GM23248 (cell line): ENCODE measurements around the gene APBA1. TPM values are rescaled to one million over a fixed set of nuclear protein-coding genes. Genes with fewer than 3 reads are reported as not detected.

Experiments
- DNase-seq: peaks from one replicate; pipeline ENCODE4 v3.0.0-alpha.2; 2015
- H2AFZ ChIP-seq: fragments of 200-600 bp; sonication (generic); 2 replicates; pipeline ENCODE4 v1.6.1; 2016; ENCODE audit warnings: antibody characterized with exemption
- H3F3A ChIP-seq: fragments of 200-600 bp; sonication (generic); 2 replicates; pipeline ENCODE4 v1.6.1; 2016; ENCODE audit warnings: mild to moderate bottlenecking, antibody characterized with exemption, mixed run types; ENCODE audit not compliant: insufficient read depth
- H3K27ac ChIP-seq: fragments of 200-600 bp; sonication (generic); 2 replicates; pipeline ENCODE4 v1.5.1; 2016; ENCODE audit warnings: mild to moderate bottlenecking
- H3K27me3 ChIP-seq: fragments of 200-600 bp; sonication (generic); replicated peaks from 2 replicates; pipeline ENCODE4 v1.6.1; 2016; ENCODE audit warnings: mild to moderate bottlenecking; ENCODE audit not compliant: insufficient read depth
- H3K36me3 ChIP-seq: fragments of 200-600 bp; sonication (generic); 2 replicates; pipeline ENCODE4 v1.6.1; 2016; ENCODE audit warnings: low read depth, mild to moderate bottlenecking
- H3K4me1 ChIP-seq: fragments of 200-600 bp; sonication (generic); 2 replicates; pipeline ENCODE4 v1.6.1; 2016; ENCODE audit warnings: mild to moderate bottlenecking; ENCODE audit not compliant: insufficient read depth
- H3K4me2 ChIP-seq: fragments of 200-600 bp; sonication (generic); one replicate; pipeline ENCODE4 v1.6.1; 2016; ENCODE audit warnings: mild to moderate bottlenecking; ENCODE audit not compliant: unreplicated experiment
- H3K4me3 ChIP-seq: fragments of 200-600 bp; sonication (generic); 2 replicates; pipeline ENCODE4 v1.5.1; 2016; ENCODE audit warnings: mild to moderate bottlenecking
- H3K79me2 ChIP-seq: fragments of 200-600 bp; sonication (generic); 2 replicates; pipeline ENCODE4 v1.6.1; 2016; ENCODE audit warnings: mild to moderate bottlenecking; ENCODE audit not compliant: insufficient read depth
- H3K9ac ChIP-seq: fragments of 200-600 bp; sonication (generic); 2 replicates; pipeline ENCODE4 v1.6.1; 2016; ENCODE audit warnings: mild to moderate bottlenecking
- H3K9me2 ChIP-seq: fragments of 200-600 bp; sonication (generic); 2 replicates; pipeline ENCODE4 v1.6.1; 2016; ENCODE audit warnings: mixed run types, mild to moderate bottlenecking, moderate library complexity; ENCODE audit not compliant: insufficient read depth
- H3K9me3 ChIP-seq: fragments of 200-600 bp; sonication (generic); one replicate; pipeline ENCODE4 v1.6.1; 2017; ENCODE audit warnings: low read depth
- H4K20me1 ChIP-seq: fragments of 200-600 bp; sonication (generic); 2 replicates; pipeline ENCODE4 v1.6.0; 2016; ENCODE audit not compliant: insufficient read depth
- EZH2 ChIP-seq: fragments of 200-600 bp; sonication (generic); IDR thresholded peaks from 2 replicates; pipeline ENCODE4 v1.6.1; 2018; ENCODE audit warnings: antibody characterized with exemption, mild to moderate bottlenecking; ENCODE audit not compliant: insufficient read depth, poor library complexity, severe bottlenecking
- EZH2phosphoT487 ChIP-seq: fragments of 200-600 bp; sonication (generic); IDR thresholded peaks from 2 replicates; pipeline ENCODE4 v1.6.1; 2018; ENCODE audit warnings: antibody characterized with exemption, moderate library complexity, mild to moderate bottlenecking, low read depth; ENCODE audit not compliant: insufficient read depth
- WGBS, 2 experiments: methylation state at CpG; one replicate each; pipeline ENCODE4 v1.1.6; 2015 to 2017; ENCODE audit warnings: low lambda C conversion rate in 2 of 2, low coverage in 1 of 2; ENCODE audit errors: missing lambda C conversion rate in 2 of 2; 5-methylcytosine and 5-hydroxymethylcytosine counted together
- in situ Hi-C: fragments of 300-500 bp; cut with MboI; formaldehyde crosslinking; loops from 2 replicates; pipeline ENCODE4 v1.15.0; 2020
- polyA plus RNA-seq: library from polyadenylated mRNA; unstranded; fragments of >200 nt; fragmentation: Nextera tagmentation; extraction: Ambion mirVana; gene quantifications from 2 replicates; pipeline ENCODE4 v1.2.1, GENCODE V29; 2016
- total RNA-seq: library from RNA; depleted of rRNA; stranded (reverse); fragments of >200 nt; shearing (Covaris generic); gene quantifications from 2 replicates; pipeline ENCODE4 v1.2.3, GENCODE V29; 2014

The APBA1 gene
- total and polyA plus RNA-seq, 2 experiments from 2014 or later: 0.93 to 11.3 TPM

- 54 to 64% methylated on average over 5 of the region's 5 CpGs for WGBS, 2 experiments
- Histone ChIP-seq H3K27ac (no peak overlapping the region), H3K4me1 (no peaks in the 10 kb centered on the region), H3K36me3 (no peaks in the 10 kb centered on the region), H3K27me3 (no peaks in the 10 kb centered on the region), H3F3A (no peaks in the 10 kb centered on the region), H3K9ac (no peak overlapping the region), H3K9me3 (no peaks in the 10 kb centered on the region), H3K4me2 (no peak overlapping the region), H2AFZ (no peak overlapping the region), H4K20me1 (no peaks in the 10 kb centered on the region), H3K9me2 (no peaks in the 10 kb centered on the region), H3K4me3 (no peak overlapping the region), H3K79me2 (no peaks in the 10 kb centered on the region)
- in situ Hi-C loops: no loop called here
- no peak for TF ChIP-seq EZH2
- DNase-seq: no peak
These were observed 212.2 kb downstream of the APBA1 start for GRCh38 chr9:69460012-69460411.

DNA sequence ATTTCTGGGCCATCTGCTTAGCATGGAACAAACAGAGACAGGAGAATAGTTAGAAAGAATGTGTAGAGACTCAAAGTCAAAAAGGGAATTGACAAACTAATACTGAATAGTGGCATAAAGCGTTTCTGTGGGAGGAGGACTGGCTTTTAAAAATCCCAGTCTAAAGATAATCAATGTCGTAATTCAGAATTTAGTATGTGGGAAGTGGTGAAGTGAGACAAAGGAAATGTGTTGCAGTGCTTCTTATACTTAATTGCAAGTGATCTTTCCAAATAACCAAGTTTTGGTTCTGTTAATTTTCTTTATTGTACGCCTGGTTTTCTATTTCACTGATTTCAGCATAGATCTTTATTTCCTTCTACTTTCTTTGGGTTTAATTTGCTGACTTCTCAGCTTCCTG lies 214.0 kb downstream of the APBA1 start:
- in situ Hi-C loops: no loop called here
- no peak for DNase-seq
- Histone ChIP-seq H3K27ac (no peak overlapping the region), H3K9me3 (no peaks in the 10 kb centered on the region), H3K27me3 (no peaks in the 10 kb centered on the region), H2AFZ (no peak overlapping the region), H4K20me1 (no peaks in the 10 kb centered on the region), H3K4me1 (no peaks in the 10 kb centered on the region), H3F3A (no peaks in the 10 kb centered on the region), H3K9me2 (no peaks in the 10 kb centered on the region), H3K9ac (no peak overlapping the region), H3K4me2 (no peak overlapping the region), H3K4me3 (no peak overlapping the region), H3K36me3 (no peaks in the 10 kb centered on the region), H3K79me2 (no peaks in the 10 kb centered on the region)
- WGBS, 2 experiments: 93 to 97% methylated on average over 3 of the region's 3 CpGs
- no peak for TF ChIP-seq EZH2
- TF ChIP-seq EZH2phosphoT487: no peak

- H2AFZ ChIP-seq: no peak overlapping the region
- TF ChIP-seq EZH2phosphoT487 (no peak), EZH2 (no peak)
- H3K27me3 ChIP-seq: no peaks in the 10 kb centered on the region
- H3F3A ChIP-seq: no peaks in the 10 kb centered on the region
- in situ Hi-C loops: no loop called here
- H3K9me2 ChIP-seq: no peaks in the 10 kb centered on the region
- no peaks in the 10 kb centered on the region for H3K4me1 ChIP-seq
- H3K27ac ChIP-seq: no peak overlapping the region
- 97 to 98% methylated on average over 15 of the region's 15 CpGs for WGBS, 2 experiments
- no peaks in the 10 kb centered on the region for H3K9me3 ChIP-seq
- no peak overlapping the region for H3K4me2 ChIP-seq
- no peak for DNase-seq
- no peaks in the 10 kb centered on the region for H3K79me2 ChIP-seq
- no peak overlapping the region for H3K4me3 ChIP-seq
- no peaks in the 10 kb centered on the region for H4K20me1 ChIP-seq
- H3K9ac ChIP-seq: no peak overlapping the region
- no peaks in the 10 kb centered on the region for H3K36me3 ChIP-seq
These were observed 216.0 kb downstream of the APBA1 start for GRCh38 chr9:69456201-69456600.

GRCh38 chr9:69455311-69455710 lies 216.9 kb downstream of the APBA1 start:
- H3K9me3 ChIP-seq: no peaks in the 10 kb centered on the region
- H3F3A ChIP-seq: no peaks in the 10 kb centered on the region
- H3K4me3 ChIP-seq: no peak overlapping the region
- H2AFZ ChIP-seq: no peak overlapping the region
- H3K36me3 ChIP-seq: no peaks in the 10 kb centered on the region
- H3K9me2 ChIP-seq: no peaks in the 10 kb centered on the region
- H3K4me2 ChIP-seq: no peak overlapping the region
- in situ Hi-C loops: no loop called here
- H3K4me1 ChIP-seq: no peaks in the 10 kb centered on the region
- H3K9ac ChIP-seq: no peak overlapping the region
- no peak overlapping the region for H3K27ac ChIP-seq
- no peak for TF ChIP-seq EZH2
- no peak for TF ChIP-seq EZH2phosphoT487
- DNase-seq: no peak
- no peaks in the 10 kb centered on the region for H3K79me2 ChIP-seq
- no peaks in the 10 kb centered on the region for H4K20me1 ChIP-seq
- 90 to 94% methylated on average over 2 of the region's 2 CpGs for WGBS, 2 experiments
- H3K27me3 ChIP-seq: no peaks in the 10 kb centered on the region

- in situ Hi-C loops: no loop called here
- Histone ChIP-seq H3K4me3 (no peak overlapping the region), H3K9me2 (no peaks in the 10 kb centered on the region), H3K4me2 (no peak overlapping the region), H3F3A (no peaks in the 10 kb centered on the region), H3K4me1 (no peaks in the 10 kb centered on the region), H3K9me3 (no peaks in the 10 kb centered on the region), H3K27me3 (no peaks in the 10 kb centered on the region), H4K20me1 (no peaks in the 10 kb centered on the region), H3K9ac (no peak overlapping the region), H3K79me2 (no peaks in the 10 kb centered on the region), H3K27ac (no peak overlapping the region), H3K36me3 (no peaks in the 10 kb centered on the region), H2AFZ (no peak overlapping the region)
- 66 to 86% methylated on average over 2 of the region's 2 CpGs for WGBS, 2 experiments
- TF ChIP-seq EZH2: no peak
- no peak for TF ChIP-seq EZH2phosphoT487
- no peak for DNase-seq
These were observed 217.8 kb downstream of the APBA1 start for GRCh38 chr9:69454321-69454720.
